ENCODE data around the gene RBM48. TPM values are rescaled to one million over a fixed set of nuclear protein-coding genes. Genes with fewer than 3 reads are reported as not detected.

The RBM48 gene
- total and polyA plus RNA-seq, 2 of the 13 experiments (the other 11 are each of a cell fraction or from before 2014, with no cell fraction given) = 7.2 to 12.2 TPM

- TF ChIP-seq FOXP4 (CRISPR knock-in tag; IDR thresholded peaks at IDR 0.05) (0 out of 2 replicates have a peak, but pooled peaks have one; percentile 30), MTF1 (CRISPR knock-in tag; IDR thresholded peaks at IDR 0.05) (no peak), ZNF790 (CRISPR knock-in tag; IDR thresholded peaks at IDR 0.05; ENCODE audit: borderline replicate concordance) (no peak), ZHX1 (CRISPR knock-in tag; IDR thresholded peaks at IDR 0.05; ENCODE audit: low read depth) (peak; percentile 75; the same call in 1 of the 2 replicates), PBX2 (CRISPR knock-in tag; IDR thresholded peaks at IDR 0.05) (no peak), ZNF331 (CRISPR knock-in tag; IDR thresholded peaks at IDR 0.05) (no peak; the same call in 1 of the 2 replicates), ZNF883 (CRISPR knock-in tag; IDR thresholded peaks at IDR 0.05; ENCODE audit: not compliant biosample characterization) (peak; percentile 72), ZNF816 (CRISPR knock-in tag; IDR thresholded peaks at IDR 0.05; ENCODE audit: borderline replicate concordance) (no peak), ZNF562 (CRISPR knock-in tag; IDR thresholded peaks at IDR 0.05; ENCODE audit: borderline replicate concordance) (no peak), CCAR2 (optimal IDR thresholded peaks at IDR 0.05; ENCODE audit: low read depth, low read length) (no peak), ZNF142 (CRISPR knock-in tag; IDR thresholded peaks at IDR 0.05) (0 out of 2 replicates have a peak, but pooled peaks have one; percentile 7), TBX3 (IDR thresholded peaks at IDR 0.05; ENCODE audit: borderline replicate concordance) (peak; percentile 27; the same call in 1 of the 2 replicates), DNMT1 (CRISPR knock-in tag; IDR thresholded peaks at IDR 0.05) (peak; percentile 32; the same call in 1 of the 2 replicates), ZNF503 (CRISPR knock-in tag; IDR thresholded peaks at IDR 0.05) (no peak)
Observed at GRCh38 chr7:92528188-92528957, at the start of gene RBM48, which contains the start of gene PEX1 (continued).
